ENCODE results near the gene SAMD4B. TPM values are rescaled to one million over a fixed set of nuclear protein-coding genes. Genes with fewer than 3 reads are reported as not detected.

SAMD4B gene
- total and polyA plus RNA-seq, 7 donors, result 28.4 to 83.6 (median 52.7) TPM

DNA sequence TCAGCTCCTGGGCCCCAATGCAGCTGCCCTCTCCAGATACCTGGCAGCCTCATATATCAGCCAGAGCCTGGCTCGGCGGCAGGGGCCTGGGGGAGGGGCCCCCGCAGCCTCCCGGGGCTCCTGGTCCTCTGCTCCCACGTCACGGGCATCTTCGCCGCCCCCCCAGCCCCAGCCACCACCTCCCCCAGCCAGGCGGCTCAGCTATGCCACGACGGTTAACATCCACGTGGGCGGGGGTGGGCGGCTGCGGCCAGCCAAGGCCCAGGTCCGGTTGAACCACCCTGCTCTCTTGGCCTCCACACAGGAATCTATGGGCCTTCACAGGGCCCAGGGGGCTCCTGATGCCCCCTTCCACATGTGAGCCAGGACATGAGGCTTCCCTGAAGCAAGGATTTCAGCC lies 82.7 kb downstream of the SAMD4B start:
- Histone ChIP-seq H3K4me3 (no peak overlapping the region), H3K9me3 (no peaks in the 10 kb centered on the region), H3K27ac (no peak overlapping the region), H3K36me3 (peaks cover 0 to 50% (median 24%) of the 10 kb centered on the region in 4 donors), H3K4me1 (peaks cover 0 to 23% (median 22%) of the 10 kb centered on the region in 4 donors), H3K27me3 (no peaks in the 10 kb centered on the region)
- 80 to 85% methylated on average over 16 of the region's 16 CpGs for WGBS, 2 donors
- TF ChIP-seq POLR2A (IDR thresholded peaks at IDR 0.05), result no peak
- no peak for TF ChIP-seq EP300 (IDR thresholded peaks at IDR 0.05)
- no peak for TF ChIP-seq CTCF (IDR thresholded peaks at IDR 0.05)
- no peak for TF ChIP-seq POLR2AphosphoS5 (IDR thresholded peaks at IDR 0.05)
- intact Hi-C loops (cut with DNase I), result no loop called here
- DNase-seq, result no peak

GRCh38 chr19:39425744-39426143 lies 83.5 kb downstream of the SAMD4B start:
- Histone ChIP-seq H3K27ac (no peak overlapping the region), H3K36me3 (peaks cover 0 to 42% (median 18%) of the 10 kb centered on the region in 4 donors), H3K9me3 (no peaks in the 10 kb centered on the region), H3K4me3 (no peak overlapping the region), H3K4me1 (peaks cover 0 to 26% (median 22%) of the 10 kb centered on the region in 4 donors), H3K27me3 (no peaks in the 10 kb centered on the region)
- 89 to 94% methylated on average over 7 of the region's 7 CpGs for WGBS, 2 donors
- TF ChIP-seq CTCF (IDR thresholded peaks at IDR 0.05) (no peak), EP300 (IDR thresholded peaks at IDR 0.05) (no peak), POLR2A (IDR thresholded peaks at IDR 0.05) (no peak), POLR2AphosphoS5 (IDR thresholded peaks at IDR 0.05) (no peak)
- intact Hi-C loops (cut with DNase I), result no loop called here
- DNase-seq, result no peak

- no peak overlapping the region for H3K4me3 ChIP-seq
- DNase-seq, result no peak
- no peak overlapping the region for H3K27ac ChIP-seq
- no peaks in the 10 kb centered on the region for H3K9me3 ChIP-seq
- peaks cover 0 to 30% (median 22%) of the 10 kb centered on the region in 4 donors for H3K4me1 ChIP-seq
- peaks cover 0 to 38% (median 15%) of the 10 kb centered on the region in 4 donors for H3K36me3 ChIP-seq
- TF ChIP-seq POLR2A (IDR thresholded peaks at IDR 0.05), result no peak
- no peak for TF ChIP-seq POLR2AphosphoS5 (IDR thresholded peaks at IDR 0.05)
- no peak for TF ChIP-seq EP300 (IDR thresholded peaks at IDR 0.05)
- no peak for TF ChIP-seq CTCF (IDR thresholded peaks at IDR 0.05)
- intact Hi-C loops (cut with DNase I), result no loop called here
- 61 to 77% methylated on average over 5 of the region's 5 CpGs for WGBS, 2 donors
- H3K27me3 ChIP-seq, result no peaks in the 10 kb centered on the region
These were observed 83.9 kb downstream of the SAMD4B start for GRCh38 chr19:39426170-39426569.

- Histone ChIP-seq H3K27me3 (no peaks in the 10 kb centered on the region), H3K9me3 (no peaks in the 10 kb centered on the region), H3K4me3 (no peak overlapping the region), H3K27ac (peak overlapping the region; percentile 81 to 91 (median 86)), H3K4me1 (peaks cover 0 to 31% (median 22%) of the 10 kb centered on the region in 4 donors), H3K36me3 (peaks cover 3 to 32% (median 16%) of the 10 kb centered on the region in 4 donors)
- 90 to 92% methylated on average over 11 of the region's 11 CpGs for WGBS, 2 donors
- TF ChIP-seq POLR2AphosphoS5 (IDR thresholded peaks at IDR 0.05) (no peak), POLR2A (IDR thresholded peaks at IDR 0.05) (no peak), CTCF (IDR thresholded peaks at IDR 0.05) (no peak), EP300 (IDR thresholded peaks at IDR 0.05) (no peak)
- DNase-seq, result no peak
- intact Hi-C loops (cut with DNase I), result no loop called here
These were observed 85.5 kb downstream of the SAMD4B start for GRCh38 chr19:39427707-39428106.
